Kidney tubule cell (primary cell): ENCODE results near the gene PDS5B.
"Not testable (repeated sequence)": the region's sequence is repeated elsewhere in the genome, so short reads cannot be mapped to it uniquely, and the experiment has no call there.

Experiments
- DNase-seq: peaks from one replicate; pipeline ENCODE4 v3.0.0-alpha.2; 2018; ENCODE audit warnings: low spot score

The PDS5B gene

GRCh38 chr13:32729097-32729496 is 142.8 kb downstream of the PDS5B start:
- DNase-seq: not testable (repeated sequence)

DNA sequence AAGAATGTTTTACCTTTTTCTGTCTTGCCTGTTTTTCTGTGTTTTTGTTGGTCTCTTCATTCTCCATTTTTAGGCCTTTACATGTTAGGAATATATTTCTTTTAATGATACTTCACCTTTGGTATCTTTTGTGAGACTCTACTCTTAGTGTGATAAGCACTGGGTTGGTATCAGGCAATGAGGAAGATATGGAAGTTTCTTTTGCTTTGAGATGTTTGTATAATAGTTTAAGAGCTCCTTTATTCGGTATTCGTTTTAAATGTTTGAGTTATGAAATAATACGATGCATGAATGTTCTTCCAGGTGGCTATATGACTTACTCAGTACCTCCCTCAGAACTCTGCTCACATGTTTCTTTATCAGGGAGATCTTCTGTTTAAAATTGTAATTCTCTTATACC is 144.8 kb downstream of the PDS5B start:
- DNase-seq: no peak

GRCh38 chr13:32731576-32731975 is 145.3 kb downstream of the PDS5B start:
- no peak for DNase-seq

GRCh38 chr13:32733690-32734089 is 147.4 kb downstream of the PDS5B start:
- no peak for DNase-seq

DNA sequence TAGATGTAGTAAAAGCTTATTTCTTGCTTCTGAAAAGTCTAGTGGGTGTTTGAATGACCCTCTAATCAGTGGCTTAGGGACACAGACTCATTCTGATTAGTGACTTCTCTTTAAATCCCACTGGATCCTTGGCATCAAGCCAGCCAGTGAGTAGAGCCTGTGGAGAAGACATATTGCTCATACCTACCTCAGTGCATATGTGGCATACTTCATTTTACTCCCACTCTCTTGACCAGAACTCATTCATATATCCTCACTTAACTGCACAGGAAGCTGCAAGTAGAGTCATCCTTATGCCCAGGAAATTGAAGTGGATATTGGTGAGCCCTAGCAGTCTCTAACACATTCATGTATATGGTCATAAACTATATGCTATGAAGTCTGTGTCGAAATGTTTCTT is 148.3 kb downstream of the PDS5B start:
- peak; percentile 81 for DNase-seq

- DNase-seq: no peak
These were observed 149.6 kb downstream of the PDS5B start for GRCh38 chr13:32735859-32736258.

GRCh38 chr13:32736648-32737047 is 150.4 kb downstream of the PDS5B start:
- DNase-seq: no peak

- peak; percentile 38 for DNase-seq
These were observed 150.9 kb downstream of the PDS5B start for GRCh38 chr13:32737111-32737571.

DNA sequence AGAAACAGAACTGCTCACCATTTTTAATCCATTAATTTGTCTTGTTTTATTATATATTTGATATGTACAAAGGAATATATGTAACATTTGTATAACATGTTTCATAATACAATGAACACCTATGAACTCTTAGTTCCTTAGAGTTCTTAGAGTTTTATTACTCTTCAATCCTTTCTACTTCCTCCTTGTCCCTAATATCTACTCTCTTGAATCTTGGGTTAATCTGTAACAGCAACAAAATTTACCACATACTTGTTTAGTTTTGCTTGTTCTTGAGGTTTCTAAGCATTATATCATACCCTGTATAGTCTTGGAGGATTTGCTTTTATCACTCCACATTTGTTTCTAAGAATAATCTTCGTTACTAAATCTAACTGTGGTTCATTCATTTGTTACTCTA is 151.4 kb downstream of the PDS5B start:
- peak; percentile 60 for DNase-seq

GRCh38 chr13:32745509-32745908 is 159.3 kb downstream of the PDS5B start:
- no peak for DNase-seq

DNA sequence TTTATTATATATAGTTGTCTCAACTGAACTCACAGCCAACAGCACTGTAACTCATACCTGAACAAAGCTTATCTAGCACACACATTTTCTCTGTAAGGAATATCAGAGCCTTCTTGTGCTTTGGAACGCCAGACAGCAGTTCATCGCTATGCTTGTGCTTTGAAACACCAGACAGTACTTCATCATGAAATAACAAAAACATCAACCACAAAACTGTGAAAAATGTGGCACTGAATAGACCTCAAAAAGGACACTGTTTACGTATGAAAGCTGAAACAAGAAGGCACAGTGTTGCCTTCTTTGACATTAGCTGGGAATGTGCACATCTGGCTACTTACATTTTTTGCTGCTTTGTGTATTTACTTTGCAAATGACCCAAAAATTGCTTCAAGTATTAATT is 160.2 kb downstream of the PDS5B start:
- DNase-seq: no peak

DNA sequence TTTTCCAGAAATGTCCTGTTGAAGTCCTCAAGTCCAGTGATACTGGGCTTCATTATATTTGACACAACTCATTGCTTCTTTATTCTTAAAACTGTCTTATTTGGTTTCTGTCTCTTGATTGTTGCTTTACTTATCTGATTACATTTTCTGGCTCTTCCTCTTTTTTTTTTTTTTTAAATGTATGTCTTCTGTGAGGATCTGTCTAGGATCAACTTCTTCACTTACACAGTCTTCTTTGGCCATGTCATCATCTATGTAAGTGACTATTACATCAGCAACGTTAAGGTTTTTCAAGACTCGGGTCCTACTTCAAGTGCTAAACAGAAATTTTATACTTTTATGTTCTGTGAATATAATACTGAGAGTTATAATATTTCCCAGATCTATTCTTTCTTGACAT is 162.1 kb downstream of the PDS5B start:
- DNase-seq: no peak

DNA sequence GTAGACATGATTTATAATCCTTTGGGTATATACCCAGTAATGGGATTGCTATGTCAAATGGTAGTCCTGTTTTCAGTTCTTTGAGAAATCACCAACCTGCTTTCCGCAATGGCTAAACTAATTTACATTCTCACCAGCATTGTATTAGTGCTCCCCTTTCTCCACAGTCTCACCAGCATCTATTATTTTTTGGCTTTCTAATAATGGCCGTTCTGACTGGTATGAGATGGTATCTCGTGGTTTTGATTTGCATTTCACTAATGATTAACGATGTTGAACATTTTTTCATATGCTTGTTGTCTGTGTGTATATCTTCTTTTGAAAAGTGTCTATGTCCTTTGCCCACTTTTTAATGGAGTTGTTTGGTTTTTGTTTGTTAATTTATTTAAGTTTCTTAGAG is 165.1 kb downstream of the PDS5B start:
- no peak for DNase-seq

GRCh38 chr13:32752311-32752710 is 166.1 kb downstream of the PDS5B start:
- DNase-seq: no peak

DNA sequence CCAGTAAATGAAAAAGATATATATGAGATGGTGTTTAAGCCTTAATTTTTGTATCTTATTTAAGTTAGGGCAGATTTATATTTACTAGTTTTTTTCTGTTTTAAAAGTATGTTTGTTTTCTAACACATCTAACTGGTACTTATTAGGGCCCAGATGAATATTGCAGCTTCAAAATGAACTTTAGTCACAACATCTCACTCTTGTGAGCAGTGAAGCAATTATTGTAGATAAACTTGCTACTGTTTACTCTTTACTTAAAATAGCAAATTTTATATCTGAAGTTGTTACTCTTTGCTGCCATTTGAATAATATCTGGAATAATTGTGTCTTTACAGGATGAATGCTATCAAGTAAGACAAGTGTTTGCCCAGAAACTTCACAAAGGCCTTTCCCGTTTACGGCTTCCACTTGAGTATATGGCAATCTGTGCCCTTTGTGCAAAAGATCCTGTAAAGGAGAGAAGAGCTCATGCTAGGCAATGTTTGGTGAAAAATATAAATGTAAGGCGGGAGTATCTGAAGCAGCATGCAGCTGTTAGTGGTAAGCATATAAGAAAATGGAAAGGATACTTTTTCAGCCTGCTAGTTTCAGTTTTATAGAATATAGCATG is 166.8 kb downstream of the PDS5B start:
- no peak for DNase-seq

DNA sequence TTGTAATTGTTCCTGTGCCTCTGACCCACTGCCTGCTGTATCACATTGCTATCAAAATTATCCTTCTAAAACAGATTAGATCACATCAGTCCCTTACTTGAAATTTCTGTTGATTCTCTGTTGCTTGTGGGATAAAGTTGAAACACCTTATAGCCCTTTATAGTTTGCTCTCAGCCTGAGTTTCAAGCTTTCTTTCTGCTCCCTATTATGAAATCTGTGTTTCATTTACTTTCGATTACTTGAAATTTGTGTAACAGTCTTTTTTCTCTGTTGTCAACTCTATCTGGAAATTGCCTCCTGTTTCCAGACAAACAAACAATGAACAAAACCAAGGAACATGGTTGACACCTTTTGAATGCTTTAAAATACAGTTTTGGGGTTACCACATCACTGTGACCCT is 167.9 kb downstream of the PDS5B start:
- no peak for DNase-seq

- DNase-seq: no peak
These were observed 172.9 kb downstream of the PDS5B start for GRCh38 chr13:32759152-32759551.

- no peak for DNase-seq
These were observed 175.2 kb downstream of the PDS5B start for GRCh38 chr13:32761472-32761871.

DNA sequence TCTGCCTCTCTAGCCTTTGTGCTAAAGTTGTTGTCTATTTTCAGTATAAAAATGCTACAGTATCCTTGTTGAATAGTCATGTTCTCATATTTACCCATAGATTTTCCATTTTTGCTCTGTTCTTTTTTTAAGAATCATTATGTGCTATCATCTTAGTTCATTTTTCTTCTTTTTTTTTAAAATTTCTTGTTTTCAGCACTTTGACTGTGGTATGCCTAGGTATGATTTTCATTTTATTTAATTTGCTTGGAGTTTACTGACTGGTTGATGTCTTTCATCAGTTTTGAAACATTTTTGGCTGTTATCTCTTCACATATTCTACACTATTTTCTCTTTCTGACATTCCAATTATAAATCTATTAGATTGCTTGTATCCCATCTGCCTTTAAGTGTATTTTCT is 192.9 kb downstream of the PDS5B start:
- no peak for DNase-seq

DNA sequence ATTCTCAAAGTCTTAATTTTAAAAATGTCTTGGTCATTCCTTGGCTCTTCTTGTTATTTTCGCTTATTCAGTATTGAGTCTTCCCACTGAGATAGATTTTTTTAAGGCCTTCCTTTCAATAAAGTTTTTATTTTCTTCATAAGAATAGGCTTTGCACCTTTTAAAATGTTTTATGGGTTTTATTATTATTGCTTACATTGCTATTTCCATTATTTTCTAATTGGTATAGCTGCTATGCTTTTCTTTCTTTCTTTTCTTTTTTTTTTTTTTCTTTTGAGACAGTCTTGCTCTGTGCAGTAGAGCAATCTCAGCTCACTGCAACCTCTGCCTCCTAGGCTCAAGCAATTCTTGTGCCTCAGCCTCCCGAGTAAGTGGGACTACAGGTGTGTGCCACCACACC is 195.7 kb downstream of the PDS5B start:
- no peak for DNase-seq

GRCh38 chr13:32783067-32783466 is 196.8 kb downstream of the PDS5B start:
- DNase-seq: peak; percentile 30

DNA sequence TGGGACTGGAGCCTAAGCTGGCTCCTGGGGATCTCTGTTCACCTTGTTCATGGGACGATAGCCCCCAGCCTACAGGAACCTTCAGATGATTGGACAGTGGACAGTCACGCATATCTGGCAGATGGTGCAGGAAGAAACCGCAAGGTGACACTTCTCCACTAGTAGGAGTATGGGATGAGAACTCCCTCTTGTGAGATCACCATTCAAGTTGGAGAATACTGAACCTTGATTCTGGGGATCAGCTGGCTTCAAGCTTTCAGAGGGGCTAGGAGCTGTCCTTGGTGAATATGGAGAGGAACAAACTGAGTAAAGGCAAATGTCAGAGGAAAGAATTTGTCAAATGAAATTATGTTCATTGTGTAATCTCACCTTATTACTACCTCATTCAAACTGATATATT is 204.5 kb downstream of the PDS5B start:
- DNase-seq: no peak

DNA sequence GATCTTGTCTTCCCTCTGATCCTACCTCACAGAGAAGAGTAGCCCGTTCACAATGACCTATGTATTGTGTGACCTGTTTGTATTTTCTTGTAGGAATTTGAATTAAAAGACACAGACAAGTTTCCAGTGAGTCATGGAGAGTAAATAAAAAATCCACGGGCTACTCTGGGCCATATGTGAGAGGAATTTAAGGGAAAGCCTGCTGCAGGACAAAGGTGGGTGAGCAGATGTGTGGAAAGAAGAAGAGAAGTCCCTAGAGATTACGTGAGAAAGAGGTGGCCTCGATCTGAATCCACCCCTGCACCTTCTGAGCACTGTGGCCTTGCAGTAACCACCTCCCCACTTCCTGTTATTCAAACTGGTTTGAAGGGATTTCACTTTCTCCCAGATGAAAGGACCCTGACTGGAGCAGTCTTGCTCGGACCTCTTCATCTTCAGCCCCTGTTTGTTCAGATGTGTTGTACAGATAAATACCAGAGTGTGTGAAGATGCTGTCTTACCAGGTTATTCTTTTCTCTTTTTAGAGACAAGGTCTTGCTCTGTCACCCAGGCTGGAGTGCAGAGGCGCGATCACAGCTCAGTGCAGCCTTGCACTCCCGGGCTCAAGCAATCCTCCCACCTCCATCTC is 205.4 kb downstream of the PDS5B start:
- no peak for DNase-seq

- DNase-seq: no peak
These were observed 210.5 kb downstream of the PDS5B start for GRCh38 chr13:32796754-32797153.
